Lower leg skin (tissue), 3 donors: ENCODE results near the gene CXCL14.

Experiments
- CTCF ChIP-seq, 3 donors: fragments of 450-650 bp; IDR thresholded peaks; one replicate each; pipeline ENCODE4 v1.5.1; 2016; ENCODE audit warnings: antibody characterized with exemption in 3 of 3, mild to moderate bottlenecking in 3 of 3, moderate library complexity in 2 of 3
- POLR2A ChIP-seq, 2 donors: fragments of 450-650 bp; IDR thresholded peaks; one replicate each; pipeline ENCODE4 v1.6.1; 2016 to 2017; ENCODE audit warnings: antibody characterized with exemption in 2 of 2, mild to moderate bottlenecking in 1 of 2, moderate library complexity in 1 of 2

GRCh38 chr5:135547590-135548254, 31.1 kb downstream of the CXCL14 start:
- no peak for TF ChIP-seq CTCF (IDR thresholded peaks at IDR 0.05)
- TF ChIP-seq POLR2A (IDR thresholded peaks at IDR 0.05) = no peak
